CD14-positive monocyte (primary cell): ENCODE data around the gene MICU2. TPM values are rescaled to one million over a fixed set of nuclear protein-coding genes. Genes with fewer than 3 reads are reported as not detected.

Experiments used
- DNase-seq, 3 donors: peaks; one replicate each; pipeline ENCODE4 v3.0.0-alpha.2; 2011 to 2022
- H2AFZ ChIP-seq: 2 replicates; pipeline ENCODE4 v1.6.0; 2012; ENCODE audit warnings: mild to moderate bottlenecking, low read depth, low read length, inconsistent platforms; ENCODE audit not compliant: insufficient read depth, poor library complexity, severe bottlenecking
- H3K27ac ChIP-seq, 2 donors: 1 replicate in 1 of 2; 2 replicates in 1 of 2; pipeline ENCODE4 v1.5.1; 2012 to 2013; ENCODE audit warnings: low read length in 2 of 2, control low read depth in 1 of 2, inconsistent platforms in 1 of 2, low read depth in 1 of 2, mild to moderate bottlenecking in 1 of 2
- H3K27me3 ChIP-seq, 2 donors: one replicate each; pipeline versions ENCODE4 v1.6.0 to v1.6.1; 2011 to 2013; ENCODE audit warnings: low read length in 2 of 2; ENCODE audit not compliant: control insufficient read depth in 2 of 2, insufficient read depth in 2 of 2
- H3K36me3 ChIP-seq, 2 donors: replicated peaks in 1 of 2; 1 replicate in 1 of 2; 2 replicates in 1 of 2; pipeline versions ENCODE4 v1.5.1 to v1.6.1; 2012 to 2013; ENCODE audit warnings: low read length in 2 of 2, control low read depth in 1 of 2, inconsistent platforms in 1 of 2, mild to moderate bottlenecking in 1 of 2; ENCODE audit not compliant: insufficient read depth in 2 of 2, control insufficient read depth in 1 of 2
- H3K4me1 ChIP-seq, 2 donors: 1 replicate in 1 of 2; 2 replicates in 1 of 2; pipeline versions ENCODE4 v1.5.1 to v1.6.1; 2012 to 2013; ENCODE audit warnings: low read length in 2 of 2, control low read depth in 1 of 2, inconsistent platforms in 1 of 2, mild to moderate bottlenecking in 1 of 2, moderate library complexity in 1 of 2; ENCODE audit not compliant: insufficient read depth in 2 of 2, control insufficient read depth in 1 of 2
- H3K4me2 ChIP-seq: replicated peaks from 2 replicates; pipeline ENCODE3; 2012; ENCODE audit warnings: low read length, moderate library complexity, mild to moderate bottlenecking; ENCODE audit not compliant: poor library complexity, severe bottlenecking; ENCODE audit errors: extremely low read depth
- H3K4me3 ChIP-seq, 3 experiments: fragments of 200-600 bp in 1 of 3; sonication (generic) in 1 of 3; replicated peaks in 1 of 3; 1 replicate in 2 of 3; 2 replicates in 1 of 3; pipeline ENCODE4 v1.5.1; 2011 to 2013; ENCODE audit warnings: low read length in 3 of 3, mild to moderate bottlenecking in 3 of 3, control low read depth in 2 of 3, low read depth in 2 of 3, inconsistent platforms in 1 of 3, moderate library complexity in 1 of 3
- H3K79me2 ChIP-seq: 2 replicates; pipeline ENCODE4 v1.6.0; 2012; ENCODE audit warnings: mild to moderate bottlenecking, control low read depth, inconsistent platforms, low read length, moderate library complexity; ENCODE audit not compliant: insufficient read depth
- H3K9ac ChIP-seq: 2 replicates; pipeline ENCODE4 v1.6.0; 2017; ENCODE audit warnings: low read length, mild to moderate bottlenecking; ENCODE audit not compliant: insufficient read depth, poor library complexity, severe bottlenecking
- H3K9me3 ChIP-seq, 2 donors: replicated peaks in 1 of 2; 1 replicate in 1 of 2; 2 replicates in 1 of 2; pipeline versions ENCODE4 v1.5.1 to v1.6.1; 2012 to 2013; ENCODE audit warnings: low read length in 2 of 2, control low read depth in 1 of 2; ENCODE audit not compliant: control insufficient read depth in 1 of 2, insufficient read depth in 1 of 2
- H4K20me1 ChIP-seq: 2 replicates; pipeline ENCODE4 v1.6.0; 2012; ENCODE audit warnings: mild to moderate bottlenecking, low read length, control low read depth, moderate library complexity; ENCODE audit not compliant: insufficient read depth
- H3K27ac Mint-ChIP-seq, 7 donors: one replicate each; pipeline ENCODE4 v1.8.0; 2020; ENCODE audit warnings: mild to moderate bottlenecking in 7 of 7, mixed read lengths in 7 of 7, moderate library complexity in 6 of 7, inconsistent platforms in 2 of 7
- H3K27me3 Mint-ChIP-seq, 3 donors: one replicate each; pipeline ENCODE4 v1.8.0; 2021 to 2022; ENCODE audit warnings: low read depth in 3 of 3, mild to moderate bottlenecking in 3 of 3, mixed read lengths in 3 of 3, moderate library complexity in 3 of 3, inconsistent platforms in 1 of 3
- H3K36me3 Mint-ChIP-seq, 2 donors: one replicate each; pipeline ENCODE4 v1.8.0; 2020; ENCODE audit warnings: mixed read lengths in 2 of 2, inconsistent platforms in 1 of 2, mild to moderate bottlenecking in 1 of 2
- H3K4me1 Mint-ChIP-seq: one replicate; pipeline ENCODE4 v1.8.0; 2020; ENCODE audit warnings: mild to moderate bottlenecking, mixed read lengths
- H3K4me3 Mint-ChIP-seq, 2 donors: one replicate each; pipeline ENCODE4 v1.8.0; 2020; ENCODE audit warnings: mild to moderate bottlenecking in 2 of 2, mixed read lengths in 2 of 2, moderate library complexity in 1 of 2
- H3K9me3 Mint-ChIP-seq, 7 donors: one replicate each; pipeline ENCODE4 v1.8.0; 2020 to 2022; ENCODE audit warnings: mixed read lengths in 7 of 7, mild to moderate bottlenecking in 6 of 7, moderate library complexity in 6 of 7, inconsistent platforms in 2 of 7
- WGBS: methylation state at CpG from one replicate; pipeline ENCODE4 v1.1.5; 2013; ENCODE audit warnings: missing lambda C conversion rate; ENCODE audit not compliant: insufficient coverage; 5-methylcytosine and 5-hydroxymethylcytosine counted together
- intact Hi-C, 2 donors: fragments of 100-400 bp; cut with micrococcal nuclease; formaldehyde crosslinking; loops; one replicate each; pipeline versions ENCODE4 v1.15.0 to v1.15.1; 2023
- polyA plus RNA-seq, 3 donors: library from polyadenylated mRNA; depleted of rRNA in 1 of 3; unstranded in 2 of 3; stranded (reverse) in 1 of 3; fragments of 300-500 nt in 2 of 3; fragments of >200 nt in 1 of 3; fragmentation: Illumina TruSeq in 2 of 3; gene quantifications; 1 replicate in 2 of 3; 2 replicates in 1 of 3; pipeline ENCODE4 v1.2.3, GENCODE V29; 2012 to 2021
- TF ChIP-seq, protein P1 (sequence below): fragments of 200-600 bp; IDR thresholded peaks from one replicate; pipeline ENCODE4 v1.8.0; 2022; ENCODE audit warnings: antibody characterized with exemption, mild to moderate bottlenecking

The MICU2 gene
- polyA plus RNA-seq, 3 donors: 21.5 to 32.1 (median 26.8) TPM

GRCh38 chr13:21541980-21542379, 62.0 kb downstream of the MICU2 start:
- no peak for DNase-seq
- Mint-ChIP-seq H3K4me3 (no peak overlapping the region), H3K9me3 (no peaks in the 10 kb centered on the region), H3K36me3 (peaks cover 33 to 38% of the 10 kb centered on the region in 2 donors), H3K27me3 (peaks cover 0 to 3% (median 0%) of the 10 kb centered on the region in 3 donors), H3K27ac (peak overlapping the region in 1 of 7 donors; percentile 50), H3K4me1 (peaks cover 11% of the 10 kb centered on the region)
- Histone ChIP-seq H2AFZ (no peak overlapping the region), H3K4me3 (no peak overlapping the region), H3K4me2 (no peak overlapping the region), H3K9ac (no peak overlapping the region), H3K4me1 (no peaks in the 10 kb centered on the region), H3K36me3 (peaks cover 14 to 36% of the 10 kb centered on the region in 2 donors), H3K27me3 (no peaks in the 10 kb centered on the region), H3K79me2 (peaks cover 13% of the 10 kb centered on the region), H3K27ac (no peak overlapping the region), H4K20me1 (peaks cover 54% of the 10 kb centered on the region), H3K9me3 (no peaks in the 10 kb centered on the region)
- intact Hi-C loops: no loop called here
- WGBS: no CpG with 5 or more reads among the region's 1 CpG
- TF ChIP-seq, protein P1, sequence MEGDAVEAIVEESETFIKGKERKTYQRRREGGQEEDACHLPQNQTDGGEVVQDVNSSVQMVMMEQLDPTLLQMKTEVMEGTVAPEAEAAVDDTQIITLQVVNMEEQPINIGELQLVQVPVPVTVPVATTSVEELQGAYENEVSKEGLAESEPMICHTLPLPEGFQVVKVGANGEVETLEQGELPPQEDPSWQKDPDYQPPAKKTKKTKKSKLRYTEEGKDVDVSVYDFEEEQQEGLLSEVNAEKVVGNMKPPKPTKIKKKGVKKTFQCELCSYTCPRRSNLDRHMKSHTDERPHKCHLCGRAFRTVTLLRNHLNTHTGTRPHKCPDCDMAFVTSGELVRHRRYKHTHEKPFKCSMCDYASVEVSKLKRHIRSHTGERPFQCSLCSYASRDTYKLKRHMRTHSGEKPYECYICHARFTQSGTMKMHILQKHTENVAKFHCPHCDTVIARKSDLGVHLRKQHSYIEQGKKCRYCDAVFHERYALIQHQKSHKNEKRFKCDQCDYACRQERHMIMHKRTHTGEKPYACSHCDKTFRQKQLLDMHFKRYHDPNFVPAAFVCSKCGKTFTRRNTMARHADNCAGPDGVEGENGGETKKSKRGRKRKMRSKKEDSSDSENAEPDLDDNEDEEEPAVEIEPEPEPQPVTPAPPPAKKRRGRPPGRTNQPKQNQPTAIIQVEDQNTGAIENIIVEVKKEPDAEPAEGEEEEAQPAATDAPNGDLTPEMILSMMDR: no peak

DNA sequence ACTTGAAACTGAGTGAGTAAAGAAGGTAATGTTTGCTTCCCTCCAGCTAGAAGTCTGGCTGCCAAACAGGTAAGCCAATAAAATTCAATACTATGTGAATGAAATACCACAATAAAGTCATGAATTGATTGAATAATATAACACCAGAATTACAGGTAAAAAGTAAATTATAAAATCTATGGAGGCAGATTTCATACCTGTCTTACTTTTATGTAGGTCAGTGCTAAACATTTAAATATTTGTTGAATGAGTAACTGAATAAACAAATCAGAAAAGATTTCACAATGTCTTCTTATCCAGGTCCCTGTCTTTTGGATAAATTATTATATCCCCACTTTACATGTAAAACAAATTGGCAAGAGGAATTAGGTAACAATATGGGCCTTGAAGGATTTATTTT, 62.7 kb downstream of the MICU2 start:
- Histone ChIP-seq H2AFZ (no peak overlapping the region), H3K79me2 (peaks cover 13% of the 10 kb centered on the region)
- H3K9me3 Mint-ChIP-seq: no peaks in the 10 kb centered on the region

More for the DNA sequence above, 62.7 kb downstream of the MICU2 start:
- Histone ChIP-seq H3K27me3 (no peaks in the 10 kb centered on the region), H3K9me3 (no peaks in the 10 kb centered on the region), H3K27ac (no peak overlapping the region), H3K36me3 (peaks cover 17 to 43% of the 10 kb centered on the region in 2 donors), H4K20me1 (peaks cover 52% of the 10 kb centered on the region), H3K4me1 (no peaks in the 10 kb centered on the region), H3K4me3 (no peak overlapping the region), H3K9ac (no peak overlapping the region), H3K4me2 (no peak overlapping the region)
- intact Hi-C loops: no loop called here
- Mint-ChIP-seq H3K27ac (no peak overlapping the region), H3K4me1 (peaks cover 6% of the 10 kb centered on the region), H3K36me3 (peaks cover 39 to 43% of the 10 kb centered on the region in 2 donors), H3K27me3 (peaks cover 0 to 3% (median 0%) of the 10 kb centered on the region in 3 donors), H3K4me3 (no peak overlapping the region)
- TF ChIP-seq, protein P1: no peak
- DNase-seq: no peak
